ENCODE data around the gene DGAT2.
"Not testable (repeated sequence)": the region's sequence is repeated elsewhere in the genome, so short reads cannot be mapped to it uniquely, and the experiment has no call there.

The DGAT2 gene

GRCh38 chr11:75768112-75768908 lies at the start of gene DGAT2:
TSS of gene DGAT2 (plus strand) at chr11:75768778. CDS start at chr11:75768992, 214 bp downstream.
- DNase-seq (ENCODE audit: low read depth in 2 of 2), result peak; percentile 46 to 64

GRCh38 chr11:75719340-75720239 lies 49.0 kb upstream of the DGAT2 start:
- DNase-seq (ENCODE audit: low read depth in 2 of 2), result no peak

GRCh38 chr11:75720639-75721038 lies 47.9 kb upstream of the DGAT2 start:
- no peak for DNase-seq (ENCODE audit: low read depth in 2 of 2)

- no peak for DNase-seq (ENCODE audit: low read depth in 2 of 2)
Measured at GRCh38 chr11:75721852-75722668, 46.5 kb upstream of the DGAT2 start.

GRCh38 chr11:75722669-75723042 lies 45.9 kb upstream of the DGAT2 start:
- no peak for DNase-seq (ENCODE audit: low read depth in 2 of 2)

- no peak for DNase-seq (ENCODE audit: low read depth in 2 of 2)
Measured at GRCh38 chr11:75725547-75726320, 42.8 kb upstream of the DGAT2 start.

- DNase-seq (ENCODE audit: low read depth in 2 of 2), result no peak
Measured at GRCh38 chr11:75728992-75729391, 39.6 kb upstream of the DGAT2 start.

- DNase-seq (ENCODE audit: low read depth in 2 of 2), result no peak
Measured at GRCh38 chr11:75731095-75731494, 37.5 kb upstream of the DGAT2 start.

GRCh38 chr11:75733071-75733430 lies 35.5 kb upstream of the DGAT2 start:
- no peak for DNase-seq (ENCODE audit: low read depth in 2 of 2)

GRCh38 chr11:75733431-75734107 lies 35.0 kb upstream of the DGAT2 start:
- DNase-seq (ENCODE audit: low read depth in 2 of 2), result no peak

- DNase-seq (ENCODE audit: low read depth in 2 of 2), result no peak
Measured at GRCh38 chr11:75734491-75735180, 33.9 kb upstream of the DGAT2 start.

GRCh38 chr11:75735181-75735845 lies 33.3 kb upstream of the DGAT2 start:
- no peak for DNase-seq (ENCODE audit: low read depth in 2 of 2)

GRCh38 chr11:75737314-75737713 lies 31.3 kb upstream of the DGAT2 start:
- no peak for DNase-seq (ENCODE audit: low read depth in 2 of 2)

- DNase-seq (ENCODE audit: low read depth in 2 of 2), result no peak
Measured at GRCh38 chr11:75740681-75741080, 27.9 kb upstream of the DGAT2 start.

GRCh38 chr11:75743159-75743558 lies 25.4 kb upstream of the DGAT2 start:
- DNase-seq (ENCODE audit: low read depth in 2 of 2), result not testable (repeated sequence)

GRCh38 chr11:75743711-75744563 lies 24.6 kb upstream of the DGAT2 start:
- DNase-seq (ENCODE audit: low read depth in 2 of 2), result no peak

- DNase-seq (ENCODE audit: low read depth in 2 of 2), result no peak
Measured at GRCh38 chr11:75745807-75746206, 22.8 kb upstream of the DGAT2 start.

GRCh38 chr11:75748729-75749273 lies 19.8 kb upstream of the DGAT2 start:
- DNase-seq (ENCODE audit: low read depth in 2 of 2), result not testable (repeated sequence)
